Right hindlimb (tissue), 1 donor: ENCODE data around the gene EPHB1.
"Not testable (repeated sequence)": the region's sequence is repeated elsewhere in the genome, so short reads cannot be mapped to it uniquely, and the experiment has no call there.

Experiments
- DNase-seq: peaks from one replicate; pipeline ENCODE4 v3.0.0-alpha.2; 2018

Gene EPHB1

DNA sequence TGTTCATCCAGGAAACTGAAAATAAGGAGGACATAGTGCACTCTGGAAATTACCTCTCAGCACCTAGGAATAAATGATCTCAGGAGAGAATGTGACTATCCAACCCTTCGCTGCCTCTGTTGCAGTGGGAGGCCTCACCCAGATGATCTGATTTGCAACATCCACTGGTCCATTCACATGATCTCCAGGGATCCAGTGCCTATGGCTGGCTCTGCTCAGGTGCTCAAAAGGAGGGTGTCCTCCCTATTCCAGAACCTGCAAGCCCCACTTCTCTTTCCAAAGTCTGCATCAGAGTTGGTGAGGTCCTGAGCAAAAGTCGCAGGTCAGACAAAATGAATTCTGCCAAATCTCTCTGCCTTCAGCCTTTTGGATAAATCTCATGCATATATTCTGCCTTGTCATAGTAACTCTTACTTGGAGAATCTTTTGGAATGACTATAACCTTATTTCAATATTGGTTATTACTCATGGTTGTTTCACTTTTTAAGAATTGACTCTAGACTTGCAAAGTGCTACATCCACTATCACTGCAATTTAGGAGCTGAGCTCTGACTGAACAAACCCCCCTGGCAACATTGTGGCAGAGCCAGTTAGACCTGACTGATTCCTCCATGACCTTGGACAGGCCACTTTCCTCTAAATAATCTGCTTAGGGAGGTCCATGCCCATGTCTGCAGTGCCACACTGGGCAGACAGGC is 295.1 kb downstream of the EPHB1 start:
- DNase-seq: no peak

DNA sequence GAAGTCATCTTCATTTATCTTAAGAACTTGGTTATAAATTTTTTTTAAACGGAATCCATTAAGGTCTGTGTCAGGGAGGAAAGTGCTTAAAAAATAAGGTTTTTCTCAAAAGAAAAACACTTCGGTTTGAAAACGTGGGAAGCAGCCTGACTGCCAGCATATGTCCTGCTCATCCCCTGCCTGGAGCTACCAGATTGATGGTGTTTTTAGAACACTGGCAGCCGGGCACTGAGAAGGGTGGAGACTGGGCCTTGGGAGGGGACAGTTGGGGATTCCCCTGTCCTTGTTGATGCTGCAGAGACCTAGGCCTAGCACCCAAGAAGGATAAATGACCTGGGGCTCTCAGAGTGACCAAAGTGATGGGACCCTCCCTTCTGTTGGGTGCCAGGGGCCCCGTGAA is 296.9 kb downstream of the EPHB1 start:
- no peak for DNase-seq

DNA sequence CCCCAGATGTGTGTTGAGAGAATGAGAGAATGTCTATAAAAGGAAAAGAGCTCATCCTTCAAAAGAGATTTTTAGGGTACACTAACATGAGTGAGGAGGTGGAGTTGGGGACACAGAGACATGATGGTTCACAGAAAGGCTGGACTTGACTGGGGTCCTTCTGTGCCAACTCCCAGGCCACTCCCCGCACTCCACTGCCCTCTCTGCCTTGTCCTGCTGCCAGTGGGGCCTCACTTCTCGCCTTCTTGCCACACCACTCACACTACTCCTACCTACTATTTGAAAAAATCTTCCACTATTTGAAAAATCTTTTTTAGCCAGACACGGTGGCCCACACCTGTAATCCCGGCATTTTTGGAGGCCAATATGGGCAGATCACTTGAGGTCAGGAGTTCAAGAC is 298.1 kb downstream of the EPHB1 start:
- DNase-seq: no peak

DNA sequence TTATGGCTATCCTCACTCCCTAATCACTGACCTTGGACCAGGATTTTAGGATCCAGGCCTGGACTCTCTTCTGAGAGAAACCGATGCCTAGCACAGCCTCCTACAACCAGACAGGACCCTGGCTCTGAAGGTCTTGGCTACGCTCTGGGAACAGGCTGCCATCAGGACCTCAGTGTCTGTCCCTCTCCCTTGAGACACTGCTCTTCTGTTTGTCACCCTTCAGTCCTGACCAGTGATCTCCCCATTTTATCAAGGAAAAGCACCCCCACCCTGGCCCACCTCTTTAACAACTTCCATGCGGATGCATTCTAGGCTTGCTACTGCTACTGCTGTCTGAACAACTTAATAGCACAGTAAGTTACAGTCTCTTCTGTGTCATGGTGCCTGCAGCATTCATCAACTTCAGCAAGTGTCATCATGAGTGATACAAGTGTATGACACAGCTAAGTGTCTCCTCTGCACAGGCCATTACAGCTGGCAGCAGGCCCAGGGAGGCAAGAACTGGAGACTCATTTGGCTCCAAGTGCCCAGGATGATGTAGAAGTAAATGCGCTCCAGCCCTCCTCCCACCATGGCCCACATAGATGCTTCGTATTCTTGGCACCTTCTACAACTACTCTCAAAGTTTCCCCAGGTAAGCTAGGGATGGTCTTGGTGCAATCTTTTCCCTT is 302.4 kb downstream of the EPHB1 start:
- DNase-seq: no peak

DNA sequence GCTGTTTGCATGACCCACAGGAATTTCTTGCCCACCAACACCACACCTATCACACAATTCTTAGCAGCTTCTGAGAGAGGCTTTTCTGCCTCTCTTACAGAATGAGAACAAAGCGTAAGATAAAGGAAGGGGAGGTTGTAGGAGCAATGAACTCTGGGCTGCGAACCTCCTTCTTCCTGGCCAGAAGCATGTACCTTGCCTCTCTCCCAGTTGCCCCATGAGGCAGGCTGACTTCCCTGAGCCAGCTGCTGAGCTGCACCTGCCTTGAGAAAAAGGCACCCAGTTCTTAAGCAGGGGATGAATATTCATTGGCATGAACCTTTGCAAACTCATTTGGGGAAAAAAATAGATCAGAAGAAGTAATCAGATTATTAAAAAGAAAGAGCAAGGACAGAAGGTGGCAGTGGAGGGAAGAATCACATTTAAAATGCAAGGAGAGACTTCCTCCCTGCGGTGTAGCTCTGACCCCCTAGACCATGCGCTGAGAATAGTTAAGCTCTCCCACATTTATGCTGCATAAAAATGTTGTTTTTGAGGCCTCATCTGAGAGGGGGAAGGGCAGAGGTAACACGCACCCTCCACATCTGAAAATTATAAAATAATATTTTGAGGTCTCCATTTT is 304.8 kb downstream of the EPHB1 start:
- no peak for DNase-seq

DNA sequence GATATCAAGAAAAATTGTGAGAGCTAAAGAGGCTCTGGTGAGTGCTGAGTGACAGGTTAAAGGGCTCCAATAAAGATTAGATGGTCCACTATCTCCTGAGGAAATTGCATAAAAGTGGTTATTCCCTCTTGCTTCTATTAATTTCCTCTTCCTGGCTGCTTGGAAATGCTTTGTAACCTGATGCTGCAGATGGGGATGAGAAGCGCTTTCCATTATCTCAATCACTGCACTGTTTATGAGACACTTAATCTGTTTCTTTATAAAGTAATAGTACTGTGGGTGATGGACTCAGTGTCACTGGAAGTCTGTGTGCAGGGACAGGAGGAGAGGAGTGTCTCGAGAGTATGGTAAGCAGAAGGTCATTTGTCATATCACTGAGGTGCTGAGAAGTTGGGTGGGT is 305.3 kb downstream of the EPHB1 start:
- no peak for DNase-seq

DNA sequence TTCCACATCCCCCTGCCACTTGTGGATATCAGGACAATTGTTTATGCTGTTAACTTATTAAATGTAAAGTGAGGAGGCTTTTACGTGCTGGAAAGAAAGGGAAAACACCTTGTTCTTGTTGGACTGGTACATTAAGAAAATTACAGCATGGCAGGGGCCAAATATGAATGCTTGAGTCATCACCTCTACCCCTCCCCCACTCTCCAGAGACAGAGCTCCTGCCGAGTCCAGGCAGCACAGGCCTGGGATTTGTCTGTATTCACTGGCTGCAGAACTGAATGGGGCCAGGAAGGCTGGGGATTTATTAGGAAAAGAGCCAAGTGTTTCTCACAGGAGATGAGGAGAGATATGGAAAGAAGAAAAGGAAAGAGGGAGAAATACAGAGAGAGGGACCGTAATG is 308.9 kb downstream of the EPHB1 start:
- no peak for DNase-seq

DNA sequence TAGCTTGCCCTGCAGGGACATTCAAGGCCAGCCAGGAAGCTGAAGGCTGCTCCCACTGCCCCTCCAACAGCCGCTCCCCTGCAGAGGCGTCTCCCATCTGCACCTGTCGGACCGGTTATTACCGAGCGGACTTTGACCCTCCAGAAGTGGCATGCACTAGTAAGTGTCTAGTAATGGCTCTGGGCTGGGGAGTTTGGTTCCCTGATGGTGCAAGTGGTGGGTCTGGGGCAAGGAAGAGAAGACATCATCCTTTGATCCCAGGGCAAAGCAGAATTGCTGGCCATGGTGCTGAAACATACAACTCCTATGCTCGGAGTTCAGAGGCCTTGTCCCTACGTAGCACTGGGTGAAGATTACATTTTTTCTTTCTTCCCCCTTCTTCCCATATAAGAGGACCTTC is 311.4 kb downstream of the EPHB1 start:
- peak; percentile 31 for DNase-seq

DNA sequence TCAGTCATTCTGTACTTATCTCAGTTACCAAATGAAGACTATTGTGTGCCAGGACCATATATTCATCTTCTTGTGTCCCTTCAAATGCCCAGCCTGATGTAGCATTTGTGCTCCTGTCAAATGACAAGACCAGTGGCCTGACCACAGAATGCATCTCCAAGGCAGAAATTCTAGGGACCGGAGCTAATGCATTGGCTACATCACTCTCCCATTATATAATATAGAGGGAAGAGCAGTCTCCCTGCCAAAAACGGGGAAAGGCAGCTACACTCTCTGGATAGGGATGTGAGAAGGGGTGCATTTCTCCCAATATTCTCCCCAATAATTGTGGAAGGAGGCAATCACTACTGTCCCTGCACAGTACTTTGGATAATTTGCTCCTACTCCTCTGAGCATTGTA is 312.0 kb downstream of the EPHB1 start:
- DNase-seq: no peak

DNA sequence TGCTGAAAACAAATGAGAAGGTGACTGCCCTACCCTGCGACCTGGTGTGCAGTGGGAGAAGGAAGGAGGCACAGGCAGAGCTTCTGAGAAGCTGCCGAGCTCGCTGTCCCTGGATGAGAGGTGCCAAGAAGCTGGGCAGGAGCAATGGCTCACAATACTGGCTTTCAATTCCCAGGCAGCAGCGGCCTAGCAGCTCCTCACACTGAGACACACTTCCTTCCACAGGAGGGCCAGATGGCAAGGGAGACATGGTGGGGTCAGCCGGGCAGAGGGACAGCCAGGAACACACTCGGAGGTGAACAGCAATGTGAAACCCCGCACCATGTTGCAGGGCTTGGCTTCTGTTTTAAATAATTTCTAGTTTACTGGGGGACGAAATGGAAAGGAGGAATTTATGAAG is 314.6 kb downstream of the EPHB1 start:
- DNase-seq: no peak

DNA sequence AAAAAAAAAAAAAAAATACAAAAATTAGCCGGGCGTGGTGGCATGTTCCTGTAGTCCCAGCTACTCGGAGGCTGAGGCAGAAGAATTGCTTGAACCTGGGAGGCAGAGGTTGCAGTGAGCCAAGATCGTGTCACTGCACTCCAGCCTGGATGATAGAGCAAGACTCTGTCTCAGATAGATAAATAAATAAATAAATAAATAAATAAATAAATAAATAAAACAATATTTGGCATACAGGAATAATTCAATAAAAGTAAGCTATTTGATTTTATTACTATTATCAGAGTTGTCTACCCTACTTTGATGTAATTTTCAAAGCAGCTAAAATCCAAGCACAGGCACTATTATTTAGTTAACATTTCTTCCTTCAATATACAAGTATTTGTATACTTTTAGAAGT is 319.5 kb downstream of the EPHB1 start:
- DNase-seq: not testable (repeated sequence)

DNA sequence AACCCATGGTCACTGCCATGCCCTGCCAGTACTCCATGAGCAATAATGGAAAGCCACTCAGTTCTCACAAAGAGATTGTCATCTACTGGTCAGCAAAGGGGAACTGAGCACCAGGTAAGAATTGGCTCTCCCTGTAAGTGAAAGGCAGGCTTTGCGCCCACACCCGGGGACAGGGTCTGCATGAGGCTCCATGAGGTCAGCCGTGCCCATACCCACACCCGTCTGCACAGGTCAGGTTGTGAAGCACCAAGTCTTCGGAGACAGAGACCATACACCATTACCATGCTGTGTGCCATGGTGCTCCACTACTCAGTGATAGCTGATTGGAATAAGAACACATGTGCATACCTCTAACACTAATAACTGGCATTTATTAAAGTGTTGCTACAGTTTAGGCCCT is 322.9 kb downstream of the EPHB1 start:
- DNase-seq: no peak

DNA sequence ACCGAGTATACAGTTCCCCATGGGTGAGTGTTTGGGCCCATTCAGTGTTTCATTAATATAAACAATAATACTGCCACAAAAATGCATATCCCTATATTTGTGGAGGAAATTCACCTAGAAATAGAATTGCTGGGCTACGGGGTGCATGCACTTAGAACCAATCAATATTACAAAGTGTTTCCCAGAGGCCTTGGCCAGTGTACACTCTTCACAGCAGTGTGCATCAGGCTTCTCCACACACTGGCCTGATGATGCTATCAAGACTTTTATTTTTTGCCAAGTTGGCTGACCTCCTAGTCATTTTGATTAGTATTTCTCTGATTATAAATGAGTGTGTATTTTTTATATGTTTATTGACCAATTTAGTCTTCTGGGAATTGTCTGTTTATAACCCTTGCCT is 323.7 kb downstream of the EPHB1 start:
- DNase-seq: no peak

DNA sequence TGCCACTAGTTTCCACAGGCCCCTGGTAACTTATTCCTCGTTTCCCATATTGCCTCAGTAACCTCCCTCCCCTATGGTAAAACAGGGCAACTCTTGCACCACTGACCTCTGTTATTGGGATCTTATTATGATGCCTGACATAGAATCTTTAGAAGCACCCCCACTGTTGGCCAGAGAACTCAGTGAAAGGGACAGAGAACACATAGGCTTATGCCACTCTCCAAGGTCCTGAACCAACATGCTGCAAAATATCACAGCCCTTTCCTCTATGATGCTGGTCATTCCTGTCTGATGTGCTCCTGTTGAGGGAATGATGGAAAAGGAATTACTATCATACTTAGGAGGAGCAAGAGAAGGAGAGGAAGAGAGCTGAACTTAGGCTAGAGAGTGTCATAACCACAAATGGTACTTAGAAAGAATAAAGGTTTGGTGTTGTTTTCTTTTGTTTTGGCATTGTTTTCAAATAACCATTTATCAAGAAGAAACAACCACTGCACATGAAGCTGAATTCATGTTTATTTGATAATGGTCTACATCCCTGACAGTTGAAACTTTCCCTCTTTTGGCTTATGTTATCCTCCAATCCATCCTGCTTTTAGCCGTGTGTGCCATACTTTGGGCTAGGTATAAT is 330.2 kb downstream of the EPHB1 start:
- peak; percentile 25 for DNase-seq

DNA sequence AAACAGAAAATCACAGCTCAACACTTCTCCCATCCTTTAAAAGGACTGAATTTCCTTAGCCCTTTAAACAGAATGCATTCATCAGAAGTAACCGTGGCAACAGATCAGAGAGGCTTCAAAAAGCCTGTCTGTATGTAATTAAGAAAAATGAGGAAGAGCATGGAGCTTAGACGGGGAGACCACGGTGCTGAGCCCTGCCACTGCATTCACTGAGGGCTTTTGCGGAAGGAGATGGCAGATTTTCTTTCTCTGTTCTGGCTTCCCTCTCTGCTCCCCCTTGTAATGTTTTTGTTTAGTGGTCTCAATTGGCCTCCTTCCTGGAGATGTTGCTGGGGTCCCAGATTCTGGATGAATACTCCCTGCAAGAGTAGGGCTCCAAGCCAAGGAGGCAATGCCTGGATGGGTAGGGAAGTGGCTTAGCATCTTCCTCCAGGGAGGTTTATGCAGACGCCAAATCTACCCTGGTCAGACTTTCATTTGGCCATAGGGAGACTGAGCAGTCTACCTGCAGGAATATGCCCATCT is 332.9 kb downstream of the EPHB1 start:
- no peak for DNase-seq

DNA sequence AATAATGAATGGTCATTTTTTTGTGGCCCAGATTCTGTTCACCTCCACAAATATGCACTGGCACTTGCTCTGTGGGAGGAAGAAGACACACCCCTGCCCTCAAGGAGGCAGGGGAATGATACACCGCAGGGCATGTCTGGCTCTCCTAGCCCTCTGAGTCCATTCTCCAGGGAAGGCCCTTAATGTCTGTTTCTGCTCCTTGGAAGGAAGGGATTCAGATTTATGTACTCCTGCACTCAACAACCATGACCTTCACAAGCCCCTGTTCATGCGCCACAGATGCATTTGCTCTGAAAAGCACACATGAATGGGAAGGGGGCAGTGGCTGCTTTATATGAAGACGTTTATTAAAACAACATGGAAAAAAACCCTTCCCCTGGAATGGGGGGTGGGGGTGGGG is 333.8 kb downstream of the EPHB1 start:
- DNase-seq: no peak

DNA sequence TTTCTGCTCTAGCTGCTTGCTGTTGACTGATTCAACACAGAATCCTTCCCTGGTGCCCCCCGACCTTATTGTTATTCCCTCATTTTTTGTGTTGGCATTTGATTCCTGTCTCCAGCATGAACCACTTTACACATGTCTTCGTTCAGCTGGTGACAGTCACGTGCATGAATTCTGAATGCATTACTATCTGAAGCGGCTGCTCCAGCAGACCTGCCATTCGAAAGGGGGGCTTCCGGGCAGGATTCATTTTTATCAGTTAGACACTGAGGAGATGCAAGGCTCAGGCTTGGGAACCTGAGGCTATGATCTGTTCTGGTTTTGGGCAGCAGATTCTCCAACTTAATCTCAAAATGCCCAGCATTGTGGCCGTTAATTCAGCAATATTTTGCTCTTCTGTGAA is 336.2 kb downstream of the EPHB1 start:
- no peak for DNase-seq

DNA sequence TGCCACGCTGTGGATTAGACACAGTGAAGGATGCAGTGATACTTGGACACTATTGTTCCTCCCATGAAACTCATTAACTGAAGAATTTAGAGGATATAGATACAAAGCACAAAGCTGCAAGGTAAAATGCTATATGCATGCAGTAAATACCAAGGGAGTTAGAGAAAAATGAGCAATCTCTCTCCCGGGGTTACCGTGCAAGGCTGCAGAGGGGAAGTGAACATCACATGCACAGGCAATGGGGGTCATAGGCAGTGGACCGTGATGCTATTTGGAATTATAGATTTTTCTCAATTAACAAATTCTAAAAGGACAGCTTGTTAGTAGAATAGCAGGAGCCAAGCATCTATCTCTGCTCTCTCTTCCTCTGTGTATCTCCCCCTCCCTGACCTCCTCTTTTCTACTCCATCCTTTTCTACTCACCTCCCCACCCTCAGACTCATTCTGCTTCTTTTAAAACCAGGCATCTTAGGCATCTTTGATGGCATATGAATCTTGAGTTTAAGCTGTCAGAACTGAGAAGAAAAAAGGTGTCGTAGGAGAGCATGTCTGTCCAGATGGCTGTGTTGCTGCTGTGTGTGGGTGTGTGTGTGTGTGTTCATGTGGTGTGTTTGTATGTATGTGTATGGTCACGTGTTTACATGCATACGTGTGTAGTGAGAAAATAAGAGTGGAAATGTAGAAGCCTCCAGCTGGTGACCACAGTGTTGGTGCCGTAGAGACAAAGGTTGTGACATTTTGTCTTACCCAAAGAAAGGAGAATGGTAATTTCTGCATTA is 339.0 kb downstream of the EPHB1 start:
- DNase-seq: no peak

DNA sequence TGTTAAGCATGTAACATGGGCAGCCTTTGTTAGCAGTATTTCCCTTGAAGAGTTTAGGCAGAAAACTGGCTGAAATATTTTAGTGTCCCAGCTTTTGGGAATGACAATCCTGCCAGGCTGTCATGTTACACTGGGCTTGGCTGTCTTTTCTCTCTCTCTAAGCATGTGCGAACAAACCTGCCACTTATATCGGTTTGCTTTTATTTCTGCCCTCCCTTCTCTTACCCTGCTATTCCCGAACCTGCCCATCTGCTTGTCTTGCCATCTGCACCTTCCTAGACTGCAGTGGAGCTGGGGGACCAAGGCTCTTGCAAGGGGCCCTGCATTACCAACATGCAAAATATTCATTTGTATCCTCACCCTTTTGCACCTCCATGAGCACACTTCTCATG is 339.6 kb downstream of the EPHB1 start:
- no peak for DNase-seq

DNA sequence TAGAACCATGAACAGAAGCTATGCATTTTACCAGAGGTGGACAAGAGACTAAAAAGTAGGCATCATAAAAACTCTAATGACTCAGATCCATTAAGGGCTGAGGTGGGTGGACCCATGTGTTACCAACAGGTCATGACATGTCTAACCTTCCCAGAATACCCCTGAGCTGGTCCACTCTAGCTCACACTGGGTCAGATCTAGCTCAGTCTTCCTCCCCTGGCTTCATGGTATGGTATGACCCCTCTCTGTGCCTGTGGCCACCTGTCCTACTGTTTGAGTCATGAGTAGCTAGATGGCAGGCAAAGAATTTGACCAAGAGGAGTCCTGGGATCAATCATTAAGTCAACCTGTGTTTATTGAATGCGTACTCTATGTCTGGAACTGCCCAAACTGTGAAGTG is 340.4 kb downstream of the EPHB1 start:
- no peak for DNase-seq

DNA sequence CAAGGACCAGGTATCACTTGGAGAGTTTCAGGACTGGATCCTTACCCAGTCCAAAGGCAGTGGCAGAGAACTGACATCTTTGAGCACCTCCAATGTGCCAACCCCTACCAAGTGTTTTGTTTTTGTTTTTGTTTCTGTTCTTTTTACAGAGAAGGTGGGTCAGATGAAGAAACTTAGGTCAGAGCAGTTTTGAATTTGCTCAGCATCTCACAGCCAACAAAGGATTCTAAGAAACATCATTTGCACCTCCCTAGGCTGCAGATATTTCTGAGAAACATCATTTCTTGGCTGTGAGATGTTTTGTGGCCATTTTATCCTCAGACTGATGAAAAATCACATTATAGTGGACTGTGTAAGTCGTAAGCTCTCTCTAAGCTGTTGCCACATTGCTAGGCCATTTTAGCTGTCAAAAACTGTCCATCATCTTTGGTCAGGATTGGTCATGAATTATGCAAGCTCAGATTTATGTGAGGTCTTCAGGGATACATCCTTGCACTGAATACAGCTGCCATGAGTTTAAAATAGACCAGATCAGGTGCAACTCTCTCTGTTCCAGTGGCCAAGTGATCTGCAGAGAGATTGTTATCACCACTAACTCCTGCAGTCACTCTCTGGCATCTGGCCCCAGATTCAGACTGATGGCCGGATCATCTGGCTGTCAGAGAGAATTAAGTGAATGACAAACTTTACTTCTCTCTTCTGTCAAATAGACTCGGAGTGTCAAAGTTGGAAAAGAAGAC is 341.5 kb downstream of the EPHB1 start:
- no peak for DNase-seq

DNA sequence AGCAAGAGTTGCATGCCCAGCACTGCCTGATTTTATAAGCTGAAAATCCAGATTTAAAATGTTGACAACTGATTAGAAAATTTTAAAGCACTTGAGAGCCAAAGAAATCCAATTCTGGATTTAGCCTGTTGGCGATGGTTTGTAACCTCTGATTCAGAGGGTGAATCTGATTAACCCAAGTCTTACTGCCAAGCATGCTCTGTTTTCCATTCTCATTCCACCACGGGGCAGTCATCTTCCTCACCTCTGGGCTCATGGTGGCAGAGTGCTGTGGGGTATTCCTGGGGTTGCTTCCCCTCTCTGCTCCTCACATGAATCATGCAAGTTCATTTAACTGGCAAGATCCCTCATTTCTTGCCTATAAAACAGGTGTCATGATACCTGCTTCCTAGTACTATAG is 342.2 kb downstream of the EPHB1 start:
- no peak for DNase-seq
